Spinal cord (tissue), 10 donors: ENCODE data around the gene KANSL3. TPM values are rescaled to one million over a fixed set of nuclear protein-coding genes. Genes with fewer than 3 reads are reported as not detected.
"Not testable (repeated sequence)": the region's sequence is repeated elsewhere in the genome, so short reads cannot be mapped to it uniquely, and the experiment has no call there.

Source experiments
- DNase-seq, 6 donors: peaks; one replicate each; pipeline versions ENCODE4 v3.0.0 to v3.0.0-alpha.2; 2013 to 2015; ENCODE audit warnings: low spot score in 6 of 6, low read depth in 4 of 6
- H3K27ac ChIP-seq: one replicate; pipeline ENCODE4 v1.5.1; 2013; ENCODE audit warnings: low read depth, low read length, control low read depth
- H3K27me3 ChIP-seq: one replicate; pipeline ENCODE4 v1.6.1; 2013; ENCODE audit warnings: low read length; ENCODE audit not compliant: control insufficient read depth, insufficient read depth
- H3K36me3 ChIP-seq: one replicate; pipeline ENCODE4 v1.6.1; 2013; ENCODE audit warnings: low read length; ENCODE audit not compliant: control insufficient read depth, insufficient read depth
- H3K4me1 ChIP-seq: one replicate; pipeline ENCODE4 v1.6.1; 2013; ENCODE audit warnings: low read length; ENCODE audit not compliant: control insufficient read depth, insufficient read depth
- H3K4me3 ChIP-seq: one replicate; pipeline ENCODE4 v1.5.1; 2013; ENCODE audit warnings: low read depth, low read length, control low read depth
- H3K9me3 ChIP-seq: one replicate; pipeline ENCODE4 v1.6.1; 2013; ENCODE audit warnings: low read length; ENCODE audit not compliant: control insufficient read depth, insufficient read depth
- WGBS: methylation state at CpG from one replicate; pipeline ENCODE4 v1.1.5; 2013; ENCODE audit warnings: missing lambda C conversion rate; ENCODE audit not compliant: insufficient coverage; 5-methylcytosine and 5-hydroxymethylcytosine counted together
- polyA plus RNA-seq, 2 donors: library from polyadenylated mRNA; unstranded; fragments of 120-200 nt; gene quantifications; one replicate each; pipeline ENCODE4 v1.2.1, GENCODE V29; 2013; ENCODE audit not compliant: insufficient read length in 2 of 2
- total RNA-seq, 2 donors: library from RNA; depleted of rRNA in 1 of 2; stranded (reverse); fragments of 120-200 nt in 1 of 2; fragments of >200 nt in 1 of 2; gene quantifications; one replicate each; pipeline versions ENCODE4 v1.2.3 to v1.2.4, GENCODE V29; 2013 to 2014
- donor health status: healthy.

The KANSL3 gene
- total and polyA plus RNA-seq, 4 donors, result 31.2 to 44.4 (median 39.5) TPM

DNA sequence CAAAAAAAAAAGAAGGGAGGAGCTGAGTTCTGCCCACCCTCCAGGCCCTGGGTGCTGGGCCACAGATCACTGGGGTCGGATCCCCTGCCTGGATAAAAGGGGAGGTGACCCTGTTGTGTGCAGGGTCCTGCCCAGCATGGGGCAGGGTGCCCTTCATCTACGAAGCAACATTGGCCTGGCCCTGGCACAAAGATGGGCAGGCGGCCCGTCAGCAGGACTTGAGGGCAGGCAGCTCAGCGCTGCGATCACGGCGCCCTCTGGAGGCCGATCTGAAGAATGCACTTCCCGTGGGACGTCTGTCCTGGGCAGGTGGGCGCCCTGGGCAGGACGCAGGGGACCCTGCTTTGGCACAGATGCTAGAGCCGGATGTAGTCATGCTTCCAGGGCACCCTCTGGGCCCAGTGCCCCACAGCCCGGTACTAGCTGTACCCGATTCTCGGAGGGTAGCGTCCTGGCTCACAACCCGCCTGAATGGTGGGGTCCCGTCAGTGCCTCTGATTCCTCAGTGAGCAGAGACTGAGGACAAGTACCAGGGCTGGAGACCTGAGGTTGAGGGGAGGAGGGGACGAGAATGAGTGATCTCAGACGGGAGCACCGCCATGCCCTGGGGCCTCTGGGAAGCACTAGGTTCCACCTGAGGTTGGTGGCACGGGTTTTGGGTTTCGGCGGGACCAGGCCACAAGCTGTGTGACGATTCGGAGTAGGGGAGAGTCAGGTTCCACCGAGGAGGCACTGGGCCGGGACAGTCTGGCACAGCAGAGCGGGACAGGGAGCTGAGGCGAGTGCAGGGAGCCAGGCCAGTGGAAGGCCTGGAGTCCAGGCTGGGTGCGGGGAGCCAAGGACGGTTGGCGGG lies 83.6 kb downstream of the KANSL3 start:
- Histone ChIP-seq H3K27me3 (no peaks in the 10 kb centered on the region), H3K4me1 (peaks cover 7% of the 10 kb centered on the region), H3K9me3 (no peaks in the 10 kb centered on the region), H3K4me3 (no peak overlapping the region), H3K36me3 (peaks cover 41% of the 10 kb centered on the region), H3K27ac (no peak overlapping the region)
- peak in 2 of 6 donors; percentile 67 to 74 for DNase-seq
- 38% methylated on average over 35 of the region's 35 CpGs for whole genome bisulfite sequencing

DNA sequence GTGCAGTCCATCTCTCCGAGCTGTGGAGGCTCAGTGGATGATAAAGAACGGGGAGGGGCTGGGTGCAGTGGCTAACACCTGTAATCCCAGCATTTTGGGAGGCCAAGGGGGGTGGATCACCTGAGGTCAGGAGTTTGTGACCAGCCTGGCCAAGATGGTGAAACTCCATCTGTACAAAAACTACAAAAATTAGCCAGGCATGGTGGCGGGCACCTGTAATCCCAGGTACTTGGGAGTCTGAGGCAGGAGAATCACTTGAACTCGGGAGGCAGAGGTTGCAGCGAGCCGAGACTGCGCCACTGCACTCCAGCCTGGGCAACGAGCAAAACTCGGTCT lies 84.2 kb downstream of the KANSL3 start:
- peaks cover 47% of the 10 kb centered on the region for H3K36me3 ChIP-seq
- not testable (repeated sequence) for H3K27me3 ChIP-seq, H3K4me1 ChIP-seq, H3K4me3 ChIP-seq, H3K9me3 ChIP-seq, H3K27ac ChIP-seq, DNase-seq
- WGBS, result 62% methylated on average over 9 of the region's 9 CpGs

DNA sequence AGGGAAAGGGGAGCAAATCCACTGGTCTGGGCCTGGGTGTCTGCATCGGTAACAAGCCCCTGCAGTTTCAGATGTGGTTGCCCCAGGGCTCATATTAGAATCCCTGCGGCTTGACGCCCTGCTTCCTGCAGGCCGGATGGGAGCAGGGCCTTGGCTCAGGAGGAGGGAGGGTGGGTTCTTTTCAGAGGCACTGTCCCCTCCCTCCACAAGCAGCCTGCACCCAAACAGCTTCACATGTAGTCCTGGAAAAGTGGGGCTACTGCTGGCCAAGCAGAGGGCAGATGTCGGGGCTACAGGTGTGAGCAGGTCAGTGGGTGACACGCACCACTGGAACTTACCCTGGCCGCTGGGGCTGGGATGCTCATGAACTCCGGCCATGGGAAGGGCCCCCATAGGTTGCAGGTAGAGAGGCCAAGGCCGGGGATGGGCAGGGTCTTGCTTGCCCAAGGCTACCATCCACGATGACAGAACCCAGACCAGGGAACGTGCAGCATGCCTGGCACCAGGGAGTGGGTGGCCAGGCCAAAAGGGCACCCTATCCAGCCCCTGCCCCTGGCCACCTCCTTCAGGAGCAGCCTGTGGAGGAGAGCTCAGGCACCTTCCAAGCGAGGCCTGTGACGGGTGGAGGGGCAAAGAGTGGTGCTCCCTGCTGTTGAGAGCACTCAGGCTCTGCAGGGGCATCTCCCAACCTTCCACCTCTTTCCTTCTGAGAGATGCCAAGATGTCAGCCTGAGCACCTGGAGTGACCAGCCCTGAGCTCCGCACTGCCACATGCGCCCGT lies 84.7 kb downstream of the KANSL3 start:
- Histone ChIP-seq H3K9me3 (no peaks in the 10 kb centered on the region), H3K36me3 (peaks cover 53% of the 10 kb centered on the region)

DNA sequence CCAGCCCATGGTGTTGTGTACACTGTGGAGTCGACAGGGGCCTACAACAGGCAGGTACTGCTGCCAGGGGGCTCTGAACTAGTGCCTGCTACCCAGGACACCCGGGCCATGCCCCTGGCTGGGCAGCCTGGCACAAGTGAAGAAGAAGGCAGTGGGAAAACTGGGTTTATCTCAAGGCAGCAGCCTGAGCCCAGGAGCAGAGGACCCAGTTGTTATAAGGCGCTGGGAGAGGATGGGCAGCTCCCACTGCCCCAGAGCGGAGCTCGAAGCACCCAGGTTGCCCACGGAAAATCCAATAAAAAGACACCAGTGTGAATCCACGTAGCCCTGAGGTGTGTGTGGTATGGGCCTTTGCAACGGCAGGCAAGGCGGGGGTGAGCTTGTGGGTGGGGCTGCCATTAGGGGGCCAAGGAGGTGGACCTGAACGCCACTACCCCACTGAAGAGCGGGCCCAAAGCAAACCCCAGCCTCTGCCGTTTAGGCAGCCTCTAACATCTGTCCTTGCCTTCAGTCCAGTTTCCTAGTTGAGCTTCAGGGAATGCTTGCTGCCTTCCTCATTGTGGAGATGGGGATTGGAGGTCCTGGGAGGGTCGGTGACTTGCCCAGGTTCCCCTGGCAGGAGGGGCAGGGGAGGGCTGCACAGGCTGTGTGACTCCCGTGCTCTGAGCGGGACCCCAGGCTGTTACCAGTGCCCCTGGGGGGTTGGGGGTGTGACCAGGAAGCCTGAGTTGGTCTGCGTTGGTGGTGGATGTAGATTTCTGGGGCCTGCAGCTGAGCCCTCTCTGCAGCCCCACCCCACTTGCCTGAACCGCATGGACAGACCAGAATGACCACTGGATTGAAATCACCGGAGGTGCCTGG lies 85.6 kb downstream of the KANSL3 start:
- Histone ChIP-seq H3K36me3 (peaks cover 53% of the 10 kb centered on the region), H3K4me1 (peaks cover 14% of the 10 kb centered on the region), H3K4me3 (no peak overlapping the region), H3K27me3 (no peaks in the 10 kb centered on the region), H3K27ac (no peak overlapping the region), H3K9me3 (no peaks in the 10 kb centered on the region)
- no peak for DNase-seq
- WGBS, result 87% methylated on average over 12 of the region's 18 CpGs

More for the DNA sequence above, 84.7 kb downstream of the KANSL3 start:
- no peak overlapping the region for H3K27ac ChIP-seq
- no peaks in the 10 kb centered on the region for H3K27me3 ChIP-seq
- no peak for DNase-seq
- peaks cover 13% of the 10 kb centered on the region for H3K4me1 ChIP-seq
- WGBS, result 90% methylated on average over 13 of the region's 16 CpGs
- H3K4me3 ChIP-seq, result no peak overlapping the region

DNA sequence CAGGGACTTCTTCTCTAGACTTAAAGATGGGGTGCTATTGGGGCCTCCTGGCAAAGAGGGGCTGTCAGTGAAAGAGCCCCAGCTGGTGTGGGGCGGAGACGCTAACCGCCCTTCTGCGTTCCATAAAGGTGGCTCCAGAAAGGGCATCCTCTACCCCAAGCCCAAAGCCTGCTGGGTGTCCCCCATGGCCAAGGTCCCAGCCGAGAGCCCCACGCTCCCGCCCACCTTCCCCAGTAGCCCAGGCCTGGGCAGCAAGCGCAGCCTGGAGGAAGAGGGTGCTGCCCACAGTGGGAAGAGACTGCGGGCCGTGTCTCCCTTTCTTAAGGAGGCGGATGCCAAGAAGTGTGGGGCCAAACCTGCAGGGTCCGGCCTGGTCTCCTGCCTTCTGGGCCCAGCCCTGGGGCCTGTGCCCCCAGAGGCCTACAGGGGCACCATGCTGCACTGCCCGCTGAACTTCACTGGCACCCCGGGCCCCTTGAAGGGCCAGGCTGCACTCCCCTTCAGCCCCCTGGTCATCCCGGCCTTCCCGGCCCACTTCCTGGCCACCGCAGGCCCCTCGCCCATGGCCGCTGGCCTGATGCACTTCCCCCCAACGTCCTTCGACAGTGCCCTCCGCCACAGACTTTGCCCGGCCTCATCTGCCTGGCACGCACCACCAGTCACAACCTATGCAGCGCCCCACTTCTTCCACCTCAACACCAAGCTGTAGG lies 86.4 kb downstream of the KANSL3 start:
- H3K27me3 ChIP-seq, result no peaks in the 10 kb centered on the region
- no peak overlapping the region for H3K4me3 ChIP-seq
- no peak for DNase-seq
- H3K36me3 ChIP-seq, result peaks cover 59% of the 10 kb centered on the region
- peaks cover 21% of the 10 kb centered on the region for H3K4me1 ChIP-seq
- no peak overlapping the region for H3K27ac ChIP-seq
- no peaks in the 10 kb centered on the region for H3K9me3 ChIP-seq
- WGBS, result 93% methylated on average over 24 of the region's 25 CpGs

DNA sequence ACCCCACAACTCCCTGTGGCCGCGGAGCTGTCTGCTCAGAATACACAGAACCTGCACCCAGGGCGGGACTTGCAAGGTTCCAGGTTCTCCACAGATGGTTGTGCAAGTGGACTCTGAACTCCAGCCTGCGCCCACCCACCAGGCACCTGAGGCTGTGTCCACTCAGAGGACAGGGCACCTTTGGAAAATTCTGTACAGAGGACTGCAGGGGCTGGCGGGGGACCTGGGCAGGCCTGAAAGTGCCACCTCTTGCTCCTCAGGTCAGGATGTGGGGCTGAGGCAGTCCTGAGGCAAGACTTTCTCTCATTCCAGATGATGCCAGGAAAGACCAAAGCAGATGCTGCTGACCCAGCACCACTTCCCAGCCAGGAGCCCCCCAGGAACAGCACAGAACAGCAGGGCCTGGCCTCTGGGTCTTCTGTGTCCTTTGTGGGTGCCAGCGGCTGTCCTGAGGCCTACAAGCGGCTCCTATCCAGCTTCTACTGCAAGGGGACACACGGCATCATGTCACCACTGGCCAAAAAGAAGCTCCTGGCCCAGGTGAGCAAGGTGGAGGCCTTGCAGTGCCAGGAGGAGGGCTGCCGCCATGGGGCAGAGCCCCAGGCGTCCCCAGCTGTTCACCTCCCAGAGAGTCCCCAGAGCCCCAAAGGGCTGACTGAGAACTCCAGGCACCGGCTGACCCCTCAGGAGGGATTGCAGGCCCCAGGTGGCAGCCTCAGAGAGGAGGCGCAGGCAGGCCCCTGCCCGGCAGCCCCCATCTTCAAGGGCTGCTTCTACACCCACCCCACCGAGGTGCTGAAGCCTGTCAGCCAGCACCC lies 87.1 kb downstream of the KANSL3 start:
- Histone ChIP-seq H3K36me3 (peaks cover 60% of the 10 kb centered on the region), H3K27ac (no peak overlapping the region), H3K27me3 (no peaks in the 10 kb centered on the region), H3K4me1 (peaks cover 21% of the 10 kb centered on the region), H3K4me3 (no peak overlapping the region), H3K9me3 (no peaks in the 10 kb centered on the region)
- no peak for DNase-seq
- WGBS, result 97% methylated on average over 11 of the region's 14 CpGs

DNA sequence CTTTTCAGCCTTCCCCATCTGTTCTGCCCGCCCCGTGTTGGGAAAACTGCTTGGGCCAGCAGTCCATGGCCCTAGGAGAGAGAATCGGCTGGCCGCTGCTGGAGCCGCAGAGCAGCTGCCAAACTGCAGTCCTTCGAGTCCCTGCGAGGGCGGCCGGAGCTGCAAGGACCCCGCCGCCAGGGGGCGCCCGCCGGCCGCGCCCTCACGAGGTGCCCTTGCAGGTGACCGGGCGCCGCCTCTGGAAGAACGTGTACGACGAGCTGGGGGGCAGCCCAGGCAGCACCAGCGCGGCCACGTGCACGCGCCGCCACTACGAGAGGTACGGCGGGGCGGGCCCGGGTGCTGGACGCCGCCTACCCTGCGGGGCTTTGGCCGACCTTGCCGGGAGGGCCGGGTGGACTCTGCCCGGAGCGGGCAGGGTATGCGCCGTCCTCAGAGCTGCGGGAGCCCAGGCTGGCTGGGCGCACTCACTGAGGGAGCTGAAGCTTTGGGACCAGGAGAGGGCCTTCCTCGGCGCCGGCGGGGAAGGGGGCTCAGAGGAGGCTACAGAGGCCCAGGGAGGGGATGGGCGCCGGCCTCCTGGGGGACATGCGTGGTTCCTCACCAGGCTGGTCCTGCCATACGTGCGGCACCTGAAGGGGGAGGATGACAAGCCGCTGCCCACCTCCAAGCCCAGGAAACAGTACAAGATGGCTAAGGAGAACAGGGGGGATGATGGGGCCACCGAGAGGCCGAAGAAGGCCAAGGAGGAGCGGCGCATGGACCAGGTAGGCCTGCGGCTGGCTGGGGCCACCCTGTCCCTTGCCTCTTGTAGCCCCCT lies 87.9 kb downstream of the KANSL3 start:
- H3K4me1 ChIP-seq, result peaks cover 21% of the 10 kb centered on the region
- H3K27me3 ChIP-seq, result no peaks in the 10 kb centered on the region
- 62% methylated on average over 57 of the region's 61 CpGs for WGBS
- DNase-seq, result no peak
- no peak overlapping the region for H3K4me3 ChIP-seq
- peaks cover 60% of the 10 kb centered on the region for H3K36me3 ChIP-seq
- no peak overlapping the region for H3K27ac ChIP-seq
- no peaks in the 10 kb centered on the region for H3K9me3 ChIP-seq

DNA sequence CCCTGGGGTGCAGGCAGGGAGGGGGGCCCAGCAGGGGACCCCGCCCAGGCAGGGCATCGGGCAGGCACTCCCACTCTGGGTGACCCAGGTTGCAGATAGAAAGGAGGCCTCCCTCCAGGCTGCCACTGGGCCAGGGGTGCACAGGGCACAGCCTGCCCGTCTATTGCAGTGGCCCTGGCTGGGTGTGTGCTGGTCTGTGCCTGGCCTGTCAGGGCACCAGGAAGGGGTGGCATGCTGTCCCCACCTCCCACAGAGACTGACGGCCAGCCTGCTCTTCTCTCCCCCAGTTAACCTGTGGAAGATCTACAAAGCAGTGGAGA lies 88.7 kb downstream of the KANSL3 start:
- Histone ChIP-seq H3K4me3 (no peak overlapping the region), H3K27me3 (no peaks in the 10 kb centered on the region), H3K4me1 (peaks cover 18% of the 10 kb centered on the region), H3K36me3 (peaks cover 58% of the 10 kb centered on the region), H3K27ac (no peak overlapping the region), H3K9me3 (no peaks in the 10 kb centered on the region)
- no peak for DNase-seq
- WGBS, result 77% methylated on average over 4 of the region's 4 CpGs
